Measurements from ENCODE around the gene SLC25A29.

SLC25A29 gene

DNA sequence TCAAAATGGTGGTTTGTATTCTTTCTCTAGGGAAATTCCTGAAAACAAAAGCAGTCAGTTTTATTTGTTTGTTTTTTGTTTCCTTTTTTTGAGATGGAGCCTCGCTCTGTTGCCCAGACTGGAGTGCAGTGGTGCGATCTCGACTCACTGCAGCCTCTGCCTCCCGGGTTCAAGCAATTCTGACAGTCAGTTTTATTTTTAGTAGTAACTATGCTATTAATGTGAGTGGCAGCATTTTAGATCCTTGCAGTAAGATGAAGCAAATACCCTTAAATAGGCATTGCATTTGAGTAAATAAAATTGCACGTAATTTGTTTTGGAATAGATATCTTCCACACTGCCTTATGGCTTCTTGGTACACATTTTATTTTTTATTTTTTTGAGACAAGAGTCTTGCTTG lies 43.7 kb downstream of the SLC25A29 start:
- no peaks in the 10 kb centered on the region for H3K9me3 ChIP-seq (ENCODE audit: control insufficient read depth, insufficient read depth, low read length)
- H3F3A ChIP-seq (ENCODE audit: control insufficient read depth, insufficient read depth), result no peaks in the 10 kb centered on the region
- no peak overlapping the region for H3K4me3 ChIP-seq (ENCODE audit: low read length)
- no peak for TF ChIP-seq EZH2phosphoT487 (IDR thresholded peaks at IDR 0.05; ENCODE audit: borderline replicate concordance, low read length)
- TF ChIP-seq, protein P1, sequence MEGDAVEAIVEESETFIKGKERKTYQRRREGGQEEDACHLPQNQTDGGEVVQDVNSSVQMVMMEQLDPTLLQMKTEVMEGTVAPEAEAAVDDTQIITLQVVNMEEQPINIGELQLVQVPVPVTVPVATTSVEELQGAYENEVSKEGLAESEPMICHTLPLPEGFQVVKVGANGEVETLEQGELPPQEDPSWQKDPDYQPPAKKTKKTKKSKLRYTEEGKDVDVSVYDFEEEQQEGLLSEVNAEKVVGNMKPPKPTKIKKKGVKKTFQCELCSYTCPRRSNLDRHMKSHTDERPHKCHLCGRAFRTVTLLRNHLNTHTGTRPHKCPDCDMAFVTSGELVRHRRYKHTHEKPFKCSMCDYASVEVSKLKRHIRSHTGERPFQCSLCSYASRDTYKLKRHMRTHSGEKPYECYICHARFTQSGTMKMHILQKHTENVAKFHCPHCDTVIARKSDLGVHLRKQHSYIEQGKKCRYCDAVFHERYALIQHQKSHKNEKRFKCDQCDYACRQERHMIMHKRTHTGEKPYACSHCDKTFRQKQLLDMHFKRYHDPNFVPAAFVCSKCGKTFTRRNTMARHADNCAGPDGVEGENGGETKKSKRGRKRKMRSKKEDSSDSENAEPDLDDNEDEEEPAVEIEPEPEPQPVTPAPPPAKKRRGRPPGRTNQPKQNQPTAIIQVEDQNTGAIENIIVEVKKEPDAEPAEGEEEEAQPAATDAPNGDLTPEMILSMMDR (IDR thresholded peaks at IDR 0.05; ENCODE audit: low read depth, low read length, poor library complexity, severe bottlenecking), result no peak
- H3K4me1 ChIP-seq (ENCODE audit: control insufficient read depth, low read length), result peaks cover 38% of the 10 kb centered on the region
- H4K20me1 ChIP-seq (ENCODE audit: control insufficient read depth, insufficient read depth, low read depth, low read length), result peaks cover 26% of the 10 kb centered on the region
- no peak overlapping the region for H3K4me2 ChIP-seq (ENCODE audit: low read length)
- H3K27me3 ChIP-seq (ENCODE audit: control insufficient read depth, low read length), result no peaks in the 10 kb centered on the region
- H3K79me2 ChIP-seq (ENCODE audit: control insufficient read depth, low read length), result peaks cover 100% of the 10 kb centered on the region
- H3K27ac ChIP-seq (ENCODE audit: low read depth, low read length), result no peak overlapping the region
- no peaks in the 10 kb centered on the region for H3K9me2 ChIP-seq (replicated peaks; ENCODE audit: control insufficient read depth, low read length)
- H3K36me3 ChIP-seq (ENCODE audit: control insufficient read depth, low read length), result peaks cover 63% of the 10 kb centered on the region

DNA sequence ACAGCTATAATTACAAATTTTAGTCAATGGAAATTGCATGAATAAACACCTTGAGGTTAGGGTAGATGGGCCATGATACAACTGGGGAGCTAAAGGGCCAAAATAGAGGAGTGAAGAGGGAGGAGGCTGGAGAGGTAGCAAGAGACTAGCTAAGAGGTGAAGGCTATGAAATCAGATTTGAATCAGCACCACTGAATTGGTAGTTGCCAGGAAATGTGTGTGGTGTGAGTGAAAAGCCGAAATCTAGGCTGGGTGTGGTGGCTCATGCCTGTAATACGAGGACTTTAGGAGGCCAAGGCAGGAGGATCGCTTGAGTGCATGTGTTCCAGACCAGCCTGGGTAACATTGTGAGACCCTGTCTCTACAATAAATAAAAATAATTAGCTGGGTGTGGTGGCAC lies 44.6 kb downstream of the SLC25A29 start:
- no peaks in the 10 kb centered on the region for H3K9me2 ChIP-seq (replicated peaks; ENCODE audit: control insufficient read depth, low read length)
- 0 out of 2 replicates have a peak, but pooled peaks cover under 1% of the 10 kb centered on the region for H3F3A ChIP-seq (ENCODE audit: control insufficient read depth, insufficient read depth)
- TF ChIP-seq EZH2phosphoT487 (IDR thresholded peaks at IDR 0.05; ENCODE audit: borderline replicate concordance, low read length), result no peak
- TF ChIP-seq, protein P1 (IDR thresholded peaks at IDR 0.05; ENCODE audit: low read depth, low read length, poor library complexity, severe bottlenecking), result no peak
- no peaks in the 10 kb centered on the region for H3K27me3 ChIP-seq (ENCODE audit: control insufficient read depth, low read length)
- H4K20me1 ChIP-seq (ENCODE audit: control insufficient read depth, insufficient read depth, low read depth, low read length), result peaks cover 34% of the 10 kb centered on the region
- no peak overlapping the region for H3K4me2 ChIP-seq (ENCODE audit: low read length)
- H3K36me3 ChIP-seq (ENCODE audit: control insufficient read depth, low read length), result peaks cover 65% of the 10 kb centered on the region
- peaks cover 47% of the 10 kb centered on the region for H3K4me1 ChIP-seq (ENCODE audit: control insufficient read depth, low read length)
- no peak overlapping the region for H3K27ac ChIP-seq (ENCODE audit: low read depth, low read length)
- peaks cover 100% of the 10 kb centered on the region for H3K79me2 ChIP-seq (ENCODE audit: control insufficient read depth, low read length)
- no peaks in the 10 kb centered on the region for H3K9me3 ChIP-seq (ENCODE audit: control insufficient read depth, insufficient read depth, low read length)
- no peak overlapping the region for H3K4me3 ChIP-seq (ENCODE audit: low read length)

DNA sequence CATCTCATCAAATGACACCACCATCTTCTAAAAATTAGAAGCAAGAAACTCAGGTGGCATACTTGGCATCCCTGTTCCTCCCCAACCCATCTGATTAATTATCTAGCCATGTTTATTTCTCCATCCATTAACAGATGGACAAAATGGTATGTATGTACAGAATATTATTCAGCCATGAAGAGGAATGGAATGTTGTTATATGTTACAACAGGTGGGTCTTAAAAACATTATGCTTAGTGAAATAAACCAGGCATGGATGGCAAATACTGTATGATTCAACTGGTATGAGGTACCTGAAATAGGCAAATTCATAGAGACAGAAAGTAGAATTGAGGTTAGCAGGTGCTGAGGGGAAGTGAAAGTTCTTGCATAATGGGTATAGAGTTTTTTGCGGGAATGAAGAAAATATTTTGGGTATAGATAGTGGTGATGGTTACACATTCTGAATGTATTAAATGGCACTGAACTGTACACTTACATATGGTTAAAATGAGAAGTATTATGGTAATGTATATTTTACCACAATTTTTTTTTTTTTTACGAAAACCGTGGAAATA lies 49.8 kb downstream of the SLC25A29 start:
- Histone ChIP-seq H3K4me3 (ENCODE audit: low read length) (peak overlapping the region; percentile 1; the same call in 1 of the 2 replicates), H3K27me3 (ENCODE audit: control insufficient read depth, low read length) (no peaks in the 10 kb centered on the region)

More for the DNA sequence above, 49.8 kb downstream of the SLC25A29 start:
- TF ChIP-seq, protein P1 (IDR thresholded peaks at IDR 0.05; ENCODE audit: low read depth, low read length, poor library complexity, severe bottlenecking), result no peak
- Histone ChIP-seq H3K36me3 (ENCODE audit: control insufficient read depth, low read length) (peaks cover 49% of the 10 kb centered on the region), H3K9me2 (replicated peaks; ENCODE audit: control insufficient read depth, low read length) (no peaks in the 10 kb centered on the region), H3K27ac (ENCODE audit: low read depth, low read length) (no peak overlapping the region), H3K9me3 (ENCODE audit: control insufficient read depth, insufficient read depth, low read length) (no peaks in the 10 kb centered on the region), H3F3A (ENCODE audit: control insufficient read depth, insufficient read depth) (peaks cover 8% of the 10 kb centered on the region), H4K20me1 (ENCODE audit: control insufficient read depth, insufficient read depth, low read depth, low read length) (peaks cover 42% of the 10 kb centered on the region), H3K4me1 (ENCODE audit: control insufficient read depth, low read length) (peaks cover 73% of the 10 kb centered on the region), H3K79me2 (ENCODE audit: control insufficient read depth, low read length) (peaks cover 100% of the 10 kb centered on the region), H3K4me2 (ENCODE audit: low read length) (peak overlapping the region; percentile 45)
